Measurements from ENCODE around the gene TMEM89. TPM values are rescaled to one million over a fixed set of nuclear protein-coding genes. Genes with fewer than 3 reads are reported as not detected.

The TMEM89 gene
- polyA plus RNA-seq, 1 donor (not counting 4 experiments of a cell fraction or from before 2014, with no cell fraction given), result not detected

- no peaks in the 10 kb centered on the region for H3K9me1 ChIP-seq (ENCODE audit: control insufficient read depth, extremely low read depth, insufficient read depth, low read length)
- no peak for TF ChIP-seq CTCF (optimal IDR thresholded peaks at IDR 0.05 in 1 of 3, IDR thresholded peaks at IDR 0.05 in 1 of 3, conservative IDR thresholded peaks at IDR 0.05 in 1 of 3; ENCODE audit: extremely low read depth in 1 of 3, insufficient read depth in 2 of 3, low read length in 3 of 3)
- TF ChIP-seq EZH2 (IDR thresholded peaks at IDR 0.05; ENCODE audit: low read length), result no peak
- H3K79me2 ChIP-seq (ENCODE audit: control insufficient read depth, insufficient read depth, low read length), result no peaks in the 10 kb centered on the region
- H3K4me1 ChIP-seq (ENCODE audit: control insufficient read depth, extremely low read depth, insufficient read depth, low read length), result peaks cover 4% of the 10 kb centered on the region
- FAIRE-seq (no peak), DNase-seq (ENCODE audit: low read depth, low spot score) (no peak)
- no peak overlapping the region for H2AFZ ChIP-seq (ENCODE audit: control insufficient read depth, low read length)
- peaks cover 5% of the 10 kb centered on the region for H3K27me3 ChIP-seq (ENCODE audit: control insufficient read depth, extremely low read depth, insufficient read depth, low read length)
- H3K27ac ChIP-seq (ENCODE audit: control insufficient read depth, insufficient read depth, low read length), result no peak overlapping the region
- no peaks in the 10 kb centered on the region for H4K20me1 ChIP-seq (ENCODE audit: control insufficient read depth, extremely low read depth, insufficient read depth, low read length)
- H3K36me3 ChIP-seq (ENCODE audit: control insufficient read depth in 2 of 2, extremely low read depth in 1 of 2, insufficient read depth in 2 of 2, low read length in 2 of 2), result no peaks in the 10 kb centered on the region
- H3K4me2 ChIP-seq (ENCODE audit: control insufficient read depth, extremely low read depth, insufficient read depth, low read depth, low read length), result no peak overlapping the region
- H3K9ac ChIP-seq (ENCODE audit: control insufficient read depth, extremely low read depth, insufficient read depth, low read length), result no peak overlapping the region
- no peaks in the 10 kb centered on the region for H3K9me3 ChIP-seq (ENCODE audit: control insufficient read depth, low read depth, low read length)
- dilution Hi-C loops (cut with MboI; ENCODE audit: extremely low pct_ligation_motif_present, low sequenced_read_pairs), result no loop called here
- no peak overlapping the region for H3K4me3 ChIP-seq (ENCODE audit: control insufficient read depth in 2 of 3, extremely low read depth in 1 of 3, insufficient read depth in 2 of 3, low read depth in 1 of 3, low read length in 3 of 3)
Observed at GRCh38 chr3:48652923-48653715, 31.6 kb upstream of the TMEM89 start.

GRCh38 chr3:48651771-48652170 lies 30.2 kb upstream of the TMEM89 start:
- dilution Hi-C loops (cut with MboI; ENCODE audit: extremely low pct_ligation_motif_present, low sequenced_read_pairs), result no loop called here
- no peaks in the 10 kb centered on the region for H3K36me3 ChIP-seq (ENCODE audit: control insufficient read depth in 2 of 2, extremely low read depth in 1 of 2, insufficient read depth in 2 of 2, low read length in 2 of 2)
- TF ChIP-seq CTCF (optimal IDR thresholded peaks at IDR 0.05 in 1 of 3, IDR thresholded peaks at IDR 0.05 in 1 of 3, conservative IDR thresholded peaks at IDR 0.05 in 1 of 3; ENCODE audit: extremely low read depth in 1 of 3, insufficient read depth in 2 of 3, low read length in 3 of 3), result no peak
- no peak for TF ChIP-seq EZH2 (IDR thresholded peaks at IDR 0.05; ENCODE audit: low read length)
- no peaks in the 10 kb centered on the region for H3K9me1 ChIP-seq (ENCODE audit: control insufficient read depth, extremely low read depth, insufficient read depth, low read length)
- no peaks in the 10 kb centered on the region for H3K9me3 ChIP-seq (ENCODE audit: control insufficient read depth, low read depth, low read length)
- H3K4me3 ChIP-seq (ENCODE audit: control insufficient read depth in 2 of 3, extremely low read depth in 1 of 3, insufficient read depth in 2 of 3, low read depth in 1 of 3, low read length in 3 of 3), result no peak overlapping the region
- H3K27ac ChIP-seq (ENCODE audit: control insufficient read depth, insufficient read depth, low read length), result no peak overlapping the region
- H4K20me1 ChIP-seq (ENCODE audit: control insufficient read depth, extremely low read depth, insufficient read depth, low read length), result no peaks in the 10 kb centered on the region
- no peak overlapping the region for H3K9ac ChIP-seq (ENCODE audit: control insufficient read depth, extremely low read depth, insufficient read depth, low read length)
- no peak for FAIRE-seq
- H2AFZ ChIP-seq (ENCODE audit: control insufficient read depth, low read length), result no peak overlapping the region
- no peak overlapping the region for H3K4me2 ChIP-seq (ENCODE audit: control insufficient read depth, extremely low read depth, insufficient read depth, low read depth, low read length)
- H3K4me1 ChIP-seq (ENCODE audit: control insufficient read depth, extremely low read depth, insufficient read depth, low read length), result peaks cover 4% of the 10 kb centered on the region
- DNase-seq (ENCODE audit: low read depth, low spot score), result no peak
- H3K27me3 ChIP-seq (ENCODE audit: control insufficient read depth, extremely low read depth, insufficient read depth, low read length), result peaks cover 5% of the 10 kb centered on the region
- no peaks in the 10 kb centered on the region for H3K79me2 ChIP-seq (ENCODE audit: control insufficient read depth, insufficient read depth, low read length)
